HepG2 (cell line): ENCODE data around the gene RCOR1.

Experiments
- EP300 ChIP-seq, 3 experiments: sonication (generic) in 1 of 3; formaldehyde crosslinking in 1 of 3; IDR thresholded peaks; 2 replicates each; pipeline versions ENCODE4 v1.5.1 to v1.6.1; 2011 to 2020; ENCODE audit warnings: low read depth in 2 of 3, low read length in 2 of 3, borderline replicate concordance in 1 of 3, improper control_type of control experiment in 1 of 3, mild to moderate bottlenecking in 1 of 3, missing genetic modification reagents in 1 of 3, moderate library complexity in 1 of 3
- GABPA ChIP-seq, 2 experiments: IDR thresholded peaks; 2 replicates each; pipeline ENCODE4 v1.6.1; 2011 to 2016; ENCODE audit warnings: low read depth in 2 of 2, low read length in 1 of 2, missing biosample characterization in 1 of 2, missing genetic modification characterization in 1 of 2
- GATAD2A ChIP-seq: IDR thresholded peaks from 2 replicates; pipeline ENCODE4 v1.6.1; 2016
- MEF2D ChIP-seq: sonication (generic); formaldehyde crosslinking; IDR thresholded peaks from 2 replicates; pipeline ENCODE4 v1.5.1; 2020; ENCODE audit warnings: mild to moderate bottlenecking, missing genetic modification reagents
- PCBP1 ChIP-seq: fragments of 200-400 bp; formaldehyde crosslinking; IDR thresholded peaks from 2 replicates; pipeline ENCODE4 v1.6.1; 2017; ENCODE audit warnings: mild to moderate bottlenecking, low read depth, low read length, borderline replicate concordance
- PHF21A ChIP-seq: sonication (generic); formaldehyde crosslinking; IDR thresholded peaks from 2 replicates; pipeline ENCODE4 v1.5.0; 2020; ENCODE audit warnings: mild to moderate bottlenecking, missing genetic modification reagents
- ZFX ChIP-seq: sonication (generic); formaldehyde crosslinking; IDR thresholded peaks from 2 replicates; pipeline ENCODE4 v1.4.0; 2020; ENCODE audit warnings: mild to moderate bottlenecking, low read depth, missing genetic modification reagents, moderate library complexity
- ZNF362 ChIP-seq: sonication (generic); formaldehyde crosslinking; IDR thresholded peaks from 2 replicates; pipeline ENCODE4 v1.4.0; 2020; ENCODE audit warnings: missing genetic modification reagents, mild to moderate bottlenecking, borderline replicate concordance
- ZNF670 ChIP-seq: sonication (generic); formaldehyde crosslinking; IDR thresholded peaks from 2 replicates; pipeline ENCODE4 v1.8.0; 2022; ENCODE audit warnings: mild to moderate bottlenecking, missing genetic modification reagents, borderline replicate concordance
- TF ChIP-seq, protein P1 (sequence below): sonication (generic); formaldehyde crosslinking; IDR thresholded peaks from 2 replicates; pipeline ENCODE4 v1.5.0; 2020; ENCODE audit warnings: mild to moderate bottlenecking, missing genetic modification reagents, moderate library complexity

DNA sequence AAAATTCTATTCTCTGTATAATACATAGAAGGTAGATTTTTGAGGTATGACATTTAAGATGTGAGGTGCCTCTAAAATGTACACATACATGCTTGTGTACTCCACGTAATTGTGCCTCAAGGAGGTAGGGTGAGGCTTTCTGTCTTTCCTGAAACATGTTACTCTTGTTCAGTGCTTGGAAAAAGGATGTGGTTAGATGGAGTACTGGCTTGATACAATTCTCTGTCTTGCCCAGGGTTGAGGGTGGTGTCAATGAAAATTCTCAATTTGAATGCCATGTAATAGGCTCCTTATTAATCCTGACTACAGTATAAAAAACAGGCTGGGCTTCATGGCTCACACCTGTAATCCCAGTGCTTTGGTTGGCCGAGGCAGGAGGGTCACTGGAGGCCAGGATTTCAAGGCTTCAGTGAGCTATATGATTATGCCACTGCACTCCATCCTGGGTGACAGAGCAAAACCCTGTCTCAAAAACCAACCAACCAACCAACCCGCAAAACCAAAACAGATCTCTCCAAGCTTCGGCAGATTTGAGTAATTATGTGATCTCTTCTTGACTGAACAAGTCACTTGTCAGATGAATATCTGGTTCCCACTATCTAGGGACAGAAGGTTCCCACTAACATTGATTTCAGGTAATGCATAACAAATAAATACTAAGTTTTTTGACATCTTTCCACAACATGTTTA, 41.6 kb downstream of the RCOR1 start:
- TF ChIP-seq ZFX (no peak), ZNF362 (CRISPR knock-in tag) (no peak), ZNF670 (no peak), PHF21A (CRISPR knock-in tag) (no peak), MEF2D (CRISPR knock-in tag) (no peak), PCBP1 (no peak), GATAD2A (CRISPR knock-in tag) (no peak), EP300 (IDR thresholded peaks at IDR 0.05; ENCODE audit: low read depth in 2 of 2, low read length in 2 of 2) (no peak), EP300 (CRISPR knock-in tag; IDR thresholded peaks at IDR 0.05; ENCODE audit: borderline replicate concordance) (no peak), GABPA (IDR thresholded peaks at IDR 0.05; ENCODE audit: low read depth, low read length) (no peak), GABPA (CRISPR knock-in tag; IDR thresholded peaks at IDR 0.05; ENCODE audit: low read depth) (no peak)
- TF ChIP-seq, protein P1, sequence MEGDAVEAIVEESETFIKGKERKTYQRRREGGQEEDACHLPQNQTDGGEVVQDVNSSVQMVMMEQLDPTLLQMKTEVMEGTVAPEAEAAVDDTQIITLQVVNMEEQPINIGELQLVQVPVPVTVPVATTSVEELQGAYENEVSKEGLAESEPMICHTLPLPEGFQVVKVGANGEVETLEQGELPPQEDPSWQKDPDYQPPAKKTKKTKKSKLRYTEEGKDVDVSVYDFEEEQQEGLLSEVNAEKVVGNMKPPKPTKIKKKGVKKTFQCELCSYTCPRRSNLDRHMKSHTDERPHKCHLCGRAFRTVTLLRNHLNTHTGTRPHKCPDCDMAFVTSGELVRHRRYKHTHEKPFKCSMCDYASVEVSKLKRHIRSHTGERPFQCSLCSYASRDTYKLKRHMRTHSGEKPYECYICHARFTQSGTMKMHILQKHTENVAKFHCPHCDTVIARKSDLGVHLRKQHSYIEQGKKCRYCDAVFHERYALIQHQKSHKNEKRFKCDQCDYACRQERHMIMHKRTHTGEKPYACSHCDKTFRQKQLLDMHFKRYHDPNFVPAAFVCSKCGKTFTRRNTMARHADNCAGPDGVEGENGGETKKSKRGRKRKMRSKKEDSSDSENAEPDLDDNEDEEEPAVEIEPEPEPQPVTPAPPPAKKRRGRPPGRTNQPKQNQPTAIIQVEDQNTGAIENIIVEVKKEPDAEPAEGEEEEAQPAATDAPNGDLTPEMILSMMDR (CRISPR knock-in tag), result no peak
